Esophagus muscularis mucosa (tissue), 4 donors: ENCODE data around the gene PLXNB1. TPM values are rescaled to one million over a fixed set of nuclear protein-coding genes. Genes with fewer than 3 reads are reported as not detected.

ENCODE experiments used
- DNase-seq: peaks from one replicate; pipeline ENCODE4 v3.0.0-alpha.2; 2017; ENCODE audit errors: extremely low spot score
- H3K27ac ChIP-seq, 4 donors: fragments of 200-600 bp; sonication (generic); replicated peaks in 1 of 4; 1 replicate in 3 of 4; 2 replicates in 1 of 4; pipeline ENCODE4 v1.5.1; 2016 to 2019; ENCODE audit warnings: mild to moderate bottlenecking in 1 of 4
- H3K27me3 ChIP-seq, 4 donors: fragments of 200-600 bp; sonication (generic); one replicate each; pipeline versions ENCODE4 v1.5.1 to v1.6.0; 2016 to 2019
- H3K36me3 ChIP-seq, 4 donors: fragments of 200-600 bp; sonication (generic); one replicate each; pipeline ENCODE4 v1.5.1; 2016 to 2019
- H3K4me1 ChIP-seq, 4 donors: fragments of 200-600 bp; sonication (generic); one replicate each; pipeline ENCODE4 v1.5.1; 2016 to 2019
- H3K4me3 ChIP-seq, 4 donors: fragments of 200-600 bp; sonication (generic); 1 replicate in 2 of 4; 2 replicates in 2 of 4; pipeline ENCODE4 v1.5.1; 2016 to 2019; ENCODE audit warnings: mild to moderate bottlenecking in 4 of 4, moderate library complexity in 1 of 4
- H3K9me3 ChIP-seq, 4 donors: fragments of 200-600 bp; sonication (generic); 1 replicate in 3 of 4; 2 replicates in 1 of 4; pipeline ENCODE4 v1.5.1; 2016 to 2019
- EP300 ChIP-seq: sonication (generic); formaldehyde crosslinking; IDR thresholded peaks from one replicate; pipeline ENCODE4 v1.6.1; 2017; ENCODE audit warnings: antibody characterized with exemption
- POLR2A ChIP-seq: fragments of 450-650 bp; IDR thresholded peaks from one replicate; pipeline ENCODE4 v1.6.1; 2017; ENCODE audit warnings: antibody characterized with exemption, moderate library complexity, mild to moderate bottlenecking, low read depth
- POLR2AphosphoS5 ChIP-seq, 2 donors: sonication (generic); formaldehyde crosslinking; IDR thresholded peaks; one replicate each; pipeline ENCODE4 v1.6.1; 2017; ENCODE audit warnings: antibody characterized with exemption in 2 of 2
- WGBS: methylation state at CpG from one replicate; pipeline ENCODE4 v1.1.5; 2018; 5-methylcytosine and 5-hydroxymethylcytosine counted together
- intact Hi-C: fragments of 100-400 bp; cut with DNase I; formaldehyde crosslinking; loops from one replicate; pipeline ENCODE4 v1.15.1; 2023
- total RNA-seq, 4 donors: library from RNA; depleted of rRNA; stranded (reverse); fragments of >200 nt; gene quantifications; one replicate each; pipeline versions ENCODE4 v1.1.0 to v1.2.1, GENCODE V29; 2016
- TF ChIP-seq, protein P1 (sequence below), 3 experiments: fragments of 200-600 bp in 2 of 3; fragments of 450-650 bp in 1 of 3; sonication (generic) in 2 of 3; IDR thresholded peaks; one replicate each; pipeline ENCODE4 v1.5.1; 2017 to 2019; ENCODE audit warnings: antibody characterized with exemption in 3 of 3, mild to moderate bottlenecking in 2 of 3, moderate library complexity in 1 of 3

PLXNB1 gene
- total RNA-seq, 4 donors from 2014 or later = 120 to 200 (median 152) TPM

DNA sequence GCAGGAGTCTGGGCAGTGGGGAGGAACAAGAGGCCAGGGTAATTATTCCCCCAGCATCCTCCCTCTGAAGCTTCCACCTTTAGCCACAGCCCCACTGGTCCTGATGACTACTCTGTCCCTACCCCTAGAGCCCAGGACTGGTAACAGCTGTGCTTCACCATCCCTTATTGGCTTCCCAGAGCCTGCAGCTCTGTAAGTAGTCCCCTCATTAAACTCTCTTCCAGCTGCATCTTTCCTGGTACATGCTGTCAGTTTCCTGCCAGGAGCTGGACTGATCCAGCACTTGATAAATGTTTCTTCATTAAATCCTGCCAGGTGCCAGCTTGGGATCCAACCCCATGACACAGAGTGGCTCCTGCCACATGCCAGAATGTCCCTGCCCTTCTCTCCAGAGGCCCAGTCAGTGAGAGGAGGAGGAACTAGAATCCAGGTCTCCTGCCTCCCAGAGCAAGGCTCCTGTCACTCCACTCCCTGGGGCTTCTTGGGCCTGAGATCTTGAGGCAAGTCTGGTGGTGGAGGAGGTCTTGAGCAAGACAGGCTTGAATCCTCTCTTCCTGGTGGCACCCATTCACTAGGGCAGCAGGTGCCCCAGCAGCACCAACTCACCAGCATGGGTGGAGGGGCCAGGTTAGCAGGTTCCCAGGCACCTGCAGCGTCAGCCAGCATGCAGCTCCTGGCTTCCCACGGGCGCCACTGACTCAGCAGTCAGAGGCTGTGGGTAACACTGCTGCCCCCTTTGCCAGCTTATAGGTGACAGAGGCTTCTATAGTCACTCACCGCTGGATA lies 30.3 kb downstream of the PLXNB1 start:
- H3K9me3 ChIP-seq = no peaks in the 10 kb centered on the region
- H3K27ac ChIP-seq = peak overlapping the region; percentile 17 to 95 (median 22)
- peaks cover 0 to 6% (median 0%) of the 10 kb centered on the region in 4 donors for H3K27me3 ChIP-seq
- H3K36me3 ChIP-seq = peaks cover 4 to 13% (median 11%) of the 10 kb centered on the region in 4 donors
- 70% methylated on average over 4 of the region's 4 CpGs for WGBS
- peaks cover 14 to 38% (median 29%) of the 10 kb centered on the region in 4 donors for H3K4me1 ChIP-seq
- intact Hi-C loops = loop anchor here (10.0 kb wide), 1 partner anchor 125 kb away; no protein-coding TSS in a partner anchor
- TF ChIP-seq, protein P1, sequence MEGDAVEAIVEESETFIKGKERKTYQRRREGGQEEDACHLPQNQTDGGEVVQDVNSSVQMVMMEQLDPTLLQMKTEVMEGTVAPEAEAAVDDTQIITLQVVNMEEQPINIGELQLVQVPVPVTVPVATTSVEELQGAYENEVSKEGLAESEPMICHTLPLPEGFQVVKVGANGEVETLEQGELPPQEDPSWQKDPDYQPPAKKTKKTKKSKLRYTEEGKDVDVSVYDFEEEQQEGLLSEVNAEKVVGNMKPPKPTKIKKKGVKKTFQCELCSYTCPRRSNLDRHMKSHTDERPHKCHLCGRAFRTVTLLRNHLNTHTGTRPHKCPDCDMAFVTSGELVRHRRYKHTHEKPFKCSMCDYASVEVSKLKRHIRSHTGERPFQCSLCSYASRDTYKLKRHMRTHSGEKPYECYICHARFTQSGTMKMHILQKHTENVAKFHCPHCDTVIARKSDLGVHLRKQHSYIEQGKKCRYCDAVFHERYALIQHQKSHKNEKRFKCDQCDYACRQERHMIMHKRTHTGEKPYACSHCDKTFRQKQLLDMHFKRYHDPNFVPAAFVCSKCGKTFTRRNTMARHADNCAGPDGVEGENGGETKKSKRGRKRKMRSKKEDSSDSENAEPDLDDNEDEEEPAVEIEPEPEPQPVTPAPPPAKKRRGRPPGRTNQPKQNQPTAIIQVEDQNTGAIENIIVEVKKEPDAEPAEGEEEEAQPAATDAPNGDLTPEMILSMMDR (IDR thresholded peaks at IDR 0.05) = no peak
- TF ChIP-seq POLR2AphosphoS5 (IDR thresholded peaks at IDR 0.05) (no peak), EP300 (no peak), POLR2A (no peak)
- DNase-seq = peak; percentile 85
- no peak overlapping the region for H3K4me3 ChIP-seq

DNA sequence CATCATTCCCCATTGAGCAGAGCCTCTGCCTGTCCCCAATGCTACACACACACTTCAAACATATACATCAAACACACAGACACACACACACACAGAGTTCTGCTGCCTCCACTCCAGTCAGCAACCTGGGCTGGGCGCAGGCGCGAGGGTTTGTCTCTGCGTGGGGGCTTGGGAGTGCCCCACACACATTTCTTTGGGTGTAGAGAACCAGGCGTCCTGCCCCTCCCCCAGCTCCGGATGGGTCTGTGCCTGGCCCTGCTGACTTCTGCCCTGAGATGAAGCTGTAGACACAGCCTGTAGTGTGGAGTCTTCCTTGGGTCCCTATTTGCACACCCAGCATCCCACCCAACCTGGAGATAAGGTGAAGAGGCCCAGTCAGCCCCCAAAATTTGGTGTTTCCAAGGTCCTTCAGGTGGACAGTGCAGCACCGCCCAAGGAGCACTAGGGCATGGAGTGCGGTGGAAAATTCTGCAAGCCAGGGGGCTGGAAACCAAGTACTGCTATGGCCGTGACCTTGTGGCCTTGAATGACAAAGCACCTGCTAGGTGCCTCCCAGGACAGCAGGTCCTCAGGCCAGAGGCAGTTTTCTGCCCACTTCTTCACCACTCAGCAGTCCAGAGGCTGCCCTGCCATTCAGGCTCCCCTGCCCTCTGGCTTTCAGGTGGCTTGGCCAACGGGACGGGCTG lies 31.0 kb downstream of the PLXNB1 start:
- Histone ChIP-seq H3K9me3 (no peaks in the 10 kb centered on the region), H3K4me1 (peaks cover 14 to 31% (median 29%) of the 10 kb centered on the region in 4 donors), H3K27me3 (peaks cover 0 to 7% (median 0%) of the 10 kb centered on the region in 4 donors), H3K36me3 (peaks cover 4 to 5% (median 5%) of the 10 kb centered on the region in 4 donors), H3K27ac (peak overlapping the region in 3 of 4 donors; percentile 17 to 95 (median 28)), H3K4me3 (no peak overlapping the region)
- TF ChIP-seq POLR2A (no peak), EP300 (no peak), POLR2AphosphoS5 (IDR thresholded peaks at IDR 0.05) (no peak)
- TF ChIP-seq, protein P1 (IDR thresholded peaks at IDR 0.05) = no peak
- DNase-seq = no peak
- 70% methylated on average over 7 of the region's 11 CpGs for WGBS
- intact Hi-C loops = loop anchor here (10.0 kb wide), 1 partner anchor 124 kb away; no protein-coding TSS in a partner anchor

DNA sequence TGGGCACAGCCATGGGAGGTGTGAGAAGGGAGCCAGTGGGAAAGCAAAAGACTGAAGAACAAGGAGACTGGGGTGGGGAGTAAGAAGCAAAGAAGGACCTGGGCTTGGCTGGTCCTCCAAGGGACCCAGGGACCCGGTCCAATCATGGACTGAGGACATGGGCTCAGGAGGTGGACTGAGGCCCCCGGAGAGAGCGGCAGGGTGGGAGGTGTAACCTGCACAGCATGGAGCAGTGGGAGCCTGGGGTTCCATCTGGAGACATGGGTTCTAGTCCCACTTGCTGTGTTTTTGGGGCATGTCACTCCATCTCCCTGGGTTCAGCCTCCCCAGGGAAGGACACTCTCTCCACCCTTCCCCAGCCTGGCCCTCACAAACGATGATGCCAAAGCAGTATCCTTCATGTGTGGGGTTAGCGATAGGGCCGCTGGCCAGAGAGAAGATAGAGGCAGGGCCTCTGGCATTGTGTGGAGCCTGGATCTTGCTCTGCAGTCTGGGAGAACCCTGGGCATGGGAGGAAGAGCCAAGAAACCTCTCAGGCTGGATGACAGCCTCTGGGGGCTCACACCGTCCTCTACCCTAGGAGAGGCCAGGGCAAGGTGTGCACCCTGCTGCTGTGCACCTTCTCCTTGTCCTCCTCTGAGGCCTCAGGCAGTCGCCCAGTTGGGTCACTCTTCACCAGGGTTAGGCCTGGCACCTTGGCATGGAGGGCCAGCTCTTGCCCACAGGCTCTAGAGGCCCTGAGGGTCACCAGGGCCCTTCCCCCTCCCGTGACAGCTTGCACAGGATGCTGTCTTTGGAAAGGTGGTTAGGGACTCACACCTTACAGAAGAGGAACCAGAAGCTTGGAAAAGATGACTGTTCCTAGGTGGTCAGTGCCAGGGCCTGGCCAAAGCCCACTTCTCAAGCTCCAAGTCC lies 31.9 kb downstream of the PLXNB1 start:
- peaks cover 14 to 22% (median 21%) of the 10 kb centered on the region in 4 donors for H3K4me1 ChIP-seq
- H3K4me3 ChIP-seq = no peak overlapping the region
- no peak overlapping the region for H3K27ac ChIP-seq
- peaks cover 0 to 12% (median 0%) of the 10 kb centered on the region in 4 donors for H3K27me3 ChIP-seq
- H3K9me3 ChIP-seq = no peaks in the 10 kb centered on the region
- WGBS = 71% methylated on average over 3 of the region's 9 CpGs
- peak; percentile 86 for DNase-seq
- TF ChIP-seq, protein P1 (IDR thresholded peaks at IDR 0.05) = no peak
- TF ChIP-seq EP300 = no peak
- no peak for TF ChIP-seq POLR2AphosphoS5 (IDR thresholded peaks at IDR 0.05)
- no peak for TF ChIP-seq POLR2A
- intact Hi-C loops = loop anchor here (10.0 kb wide), 1 partner anchor 123 kb away; no protein-coding TSS in a partner anchor
- peaks cover 0 to 1% (median 0%) of the 10 kb centered on the region in 4 donors for H3K36me3 ChIP-seq

DNA sequence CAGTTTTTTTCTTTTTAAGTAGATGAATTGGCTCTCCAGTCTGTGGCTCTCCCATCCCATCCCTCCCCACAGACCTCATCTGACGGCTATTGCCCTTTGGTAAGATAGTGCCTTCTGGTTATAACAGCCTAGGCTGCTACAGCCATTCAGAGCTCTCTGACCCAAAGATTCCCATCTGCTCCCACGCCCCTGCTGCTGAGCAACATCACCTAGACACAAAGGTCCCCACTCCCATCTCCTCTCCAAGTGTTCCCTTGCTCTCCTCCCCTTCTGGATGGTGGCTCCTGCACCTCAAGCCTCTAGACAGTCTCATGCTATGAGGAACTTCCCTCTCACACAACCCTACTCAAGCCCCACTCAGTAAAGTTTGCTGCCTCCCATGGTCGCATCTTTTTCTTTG lies 34.2 kb downstream of the PLXNB1 start:
- peaks cover 0 to under 1% (median 0%) of the 10 kb centered on the region in 4 donors for H3K4me1 ChIP-seq
- peaks cover 0 to 14% (median 0%) of the 10 kb centered on the region in 4 donors for H3K27me3 ChIP-seq
- no peaks in the 10 kb centered on the region for H3K9me3 ChIP-seq
- no peak for DNase-seq
- no peak overlapping the region for H3K4me3 ChIP-seq
- no peak overlapping the region for H3K27ac ChIP-seq
- intact Hi-C loops = loop anchor here (10.0 kb wide), 1 partner anchor 121 kb away; no protein-coding TSS in a partner anchor
- TF ChIP-seq POLR2A = no peak
- no peak for TF ChIP-seq EP300
- TF ChIP-seq, protein P1 (IDR thresholded peaks at IDR 0.05) = no peak
- no peak for TF ChIP-seq POLR2AphosphoS5 (IDR thresholded peaks at IDR 0.05)
- 72% methylated on average over 3 of the region's 3 CpGs for whole genome bisulfite sequencing
- H3K36me3 ChIP-seq = no peaks in the 10 kb centered on the region
